HG02678 (cell line): ENCODE measurements around the gene CSF3R.
A peak's percentile ranks its signal among the peaks of the same experiment; 100 is the strongest.

Experiments
- ATAC-seq: cut with Tn5 transposase; IDR thresholded peaks from one replicate; pipeline ENCODE4 v1.9.1; 2021; ENCODE audit warnings: mild to moderate bottlenecking, moderate library complexity; ENCODE audit not compliant: unreplicated experiment

CSF3R gene

GRCh38 chr1:36463463-36463802 is 19.3 kb downstream of the CSF3R start:
- no peak for ATAC-seq

GRCh38 chr1:36458910-36459309 is 23.8 kb downstream of the CSF3R start:
- ATAC-seq, result no peak

- no peak for ATAC-seq
Measured at GRCh38 chr1:36457691-36458090, 25.0 kb downstream of the CSF3R start.

GRCh38 chr1:36456391-36456928 is 26.3 kb downstream of the CSF3R start:
- no peak for ATAC-seq

GRCh38 chr1:36455386-36455785 is 27.3 kb downstream of the CSF3R start:
- ATAC-seq, result no peak

GRCh38 chr1:36453600-36454388 is 28.9 kb downstream of the CSF3R start:
- ATAC-seq, result no peak

GRCh38 chr1:36453051-36453450 is 29.7 kb downstream of the CSF3R start:
- no peak for ATAC-seq

GRCh38 chr1:36450919-36451305 is 31.8 kb downstream of the CSF3R start:
- no peak for ATAC-seq

- ATAC-seq, result peak; percentile 99
Measured at GRCh38 chr1:36450270-36450918, 32.3 kb downstream of the CSF3R start, which contains the start of gene OSCP1. Gene OSCP1, minus strand, starts transcription at chr1:36450451. Its CDS starts 82 bp downstream, at chr1:36450369.

- no peak for ATAC-seq
Measured at GRCh38 chr1:36448530-36449056, 34.1 kb downstream of the CSF3R start.

GRCh38 chr1:36447450-36447849 is 35.3 kb downstream of the CSF3R start:
- ATAC-seq, result no peak

GRCh38 chr1:36446746-36447145 is 36.0 kb downstream of the CSF3R start:
- ATAC-seq, result no peak

- no peak for ATAC-seq
Measured at GRCh38 chr1:36446271-36446670, 36.4 kb downstream of the CSF3R start.

GRCh38 chr1:36443297-36443696 is 39.4 kb downstream of the CSF3R start:
- ATAC-seq, result no peak

GRCh38 chr1:36442337-36442736 is 40.4 kb downstream of the CSF3R start:
- ATAC-seq, result no peak

GRCh38 chr1:36440646-36441045 is 42.1 kb downstream of the CSF3R start:
- no peak for ATAC-seq

GRCh38 chr1:36440044-36440443 is 42.7 kb downstream of the CSF3R start:
- no peak for ATAC-seq

GRCh38 chr1:36438715-36439114 is 44.0 kb downstream of the CSF3R start:
- no peak for ATAC-seq

- no peak for ATAC-seq
Measured at GRCh38 chr1:36436821-36437220, 45.9 kb downstream of the CSF3R start.

- no peak for ATAC-seq
Measured at GRCh38 chr1:36433102-36433501, 49.6 kb downstream of the CSF3R start.

- no peak for ATAC-seq
Measured at GRCh38 chr1:36432616-36433015, 50.1 kb downstream of the CSF3R start.

GRCh38 chr1:36425791-36426190 is 56.9 kb downstream of the CSF3R start:
- ATAC-seq, result no peak
